Measurements from ENCODE around the gene LSM14A.

GRCh38 chr19:34218818-34219164 lies 46.5 kb downstream of the LSM14A start:
- TF ChIP-seq, protein P1, sequence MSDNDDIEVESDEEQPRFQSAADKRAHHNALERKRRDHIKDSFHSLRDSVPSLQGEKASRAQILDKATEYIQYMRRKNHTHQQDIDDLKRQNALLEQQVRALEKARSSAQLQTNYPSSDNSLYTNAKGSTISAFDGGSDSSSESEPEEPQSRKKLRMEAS (IDR thresholded peaks at IDR 0.05), result no peak
- no peak for TF ChIP-seq REST (IDR thresholded peaks at IDR 0.05; ENCODE audit: low read depth)
- no peak for TF ChIP-seq YY1 (IDR thresholded peaks at IDR 0.05; ENCODE audit: low read depth)
- no peak for TF ChIP-seq EGR1 (IDR thresholded peaks at IDR 0.05)
- no peak for TF ChIP-seq TAF1 (IDR thresholded peaks at IDR 0.05; ENCODE audit: low read depth)
- TF ChIP-seq USF1 (IDR thresholded peaks at IDR 0.05), result no peak
